IMR-90 (cell line): Measurements from ENCODE around the gene SUGCT. TPM values are rescaled to one million over a fixed set of nuclear protein-coding genes. Genes with fewer than 3 reads are reported as not detected.

ENCODE experiments used
- ATAC-seq: fragments of 200-7000 bp; cut with Tn5 transposase; 2 replicates; pipeline ENCODE4 v1.9.1; 2020; ENCODE audit warnings: low read depth, mild to moderate bottlenecking, moderate library complexity
- BruUV-seq: library from RNA; stranded (reverse); fragments of 400-500 nt; replicated peaks from 2 replicates; lab custom pipeline; 2021; lab: Mats Ljungman, UMichigan
- CTCF ChIA-PET: fragments of 300-600 bp; formaldehyde crosslinking; extraction: SDS; loops from one replicate; lab custom pipeline; 2021; ENCODE audit warnings: antibody characterized with exemption; lab: Yijun Ruan, JAX
- POLR2A ChIA-PET: fragments of 300-600 bp; sonication (Branson Sonifier 250); formaldehyde crosslinking; loops from one replicate; lab custom pipeline; 2022; ENCODE audit warnings: antibody characterized with exemption; ENCODE audit not compliant: unreplicated experiment; lab: Charles Lee
- DNase-seq: peaks from one replicate; pipeline ENCODE4 v3.0.0; 2013
- H2AFZ ChIP-seq: replicated peaks from 2 replicates; pipeline ENCODE3; 2013; ENCODE audit warnings: low read length, mild to moderate bottlenecking; ENCODE audit not compliant: poor library complexity
- H2AK5ac ChIP-seq: 2 replicates; pipeline ENCODE4 v1.6.1; 2013; ENCODE audit warnings: low read depth, low read length, inconsistent platforms
- H2AK9ac ChIP-seq: replicated peaks from 2 replicates; pipeline ENCODE3; 2013; ENCODE audit warnings: mild to moderate bottlenecking, low read depth, low read length, moderate library complexity; ENCODE audit not compliant: poor library complexity
- H2BK120ac ChIP-seq: 2 replicates; pipeline ENCODE4 v1.6.1; 2013; ENCODE audit warnings: low read depth, low read length, inconsistent platforms
- H2BK15ac ChIP-seq: 3 replicates; pipeline ENCODE4 v1.6.1; 2013; ENCODE audit warnings: low read depth, low read length, inconsistent platforms
- H2BK20ac ChIP-seq: 2 replicates; pipeline ENCODE4 v1.6.1; 2013; ENCODE audit warnings: low read depth, mild to moderate bottlenecking, inconsistent platforms, low read length, moderate library complexity
- H2BK5ac ChIP-seq: 2 replicates; pipeline ENCODE4 v1.6.1; 2013; ENCODE audit warnings: mild to moderate bottlenecking, low read depth, low read length, inconsistent platforms; ENCODE audit not compliant: poor library complexity, severe bottlenecking
- H3K14ac ChIP-seq: replicated peaks from 2 replicates; pipeline ENCODE4 v1.6.1; 2013; ENCODE audit warnings: low read depth, low read length, inconsistent platforms
- H3K18ac ChIP-seq: 2 replicates; pipeline ENCODE4 v1.6.1; 2013; ENCODE audit warnings: low read depth, low read length, control low read depth
- H3K23ac ChIP-seq: 2 replicates; pipeline ENCODE4 v1.6.1; 2013; ENCODE audit warnings: low read depth, low read length, inconsistent platforms
- H3K27ac ChIP-seq: 2 replicates; pipeline ENCODE4 v1.5.1; 2013; ENCODE audit warnings: mild to moderate bottlenecking, control low read depth, low read length; ENCODE audit not compliant: insufficient read depth
- H3K27me3 ChIP-seq: 2 replicates; pipeline ENCODE4 v1.6.1; 2013; ENCODE audit warnings: low read length; ENCODE audit not compliant: control insufficient read depth, insufficient read depth
- H3K36me3 ChIP-seq: 2 replicates; pipeline ENCODE4 v1.6.1; 2013; ENCODE audit warnings: low read length, mixed read lengths; ENCODE audit not compliant: control insufficient read depth, insufficient read depth
- H3K4ac ChIP-seq: 2 replicates; pipeline ENCODE4 v1.6.1; 2013; ENCODE audit warnings: low read depth, low read length, inconsistent platforms
- H3K4me1 ChIP-seq: 2 replicates; pipeline ENCODE4 v1.6.1; 2013; ENCODE audit warnings: low read length, mixed read lengths; ENCODE audit not compliant: control insufficient read depth, insufficient read depth
- H3K4me2 ChIP-seq: 2 replicates; pipeline ENCODE4 v1.6.1; 2013; ENCODE audit warnings: low read depth, mild to moderate bottlenecking, control low read depth, low read length, moderate library complexity
- H3K4me3 ChIP-seq: 2 replicates; pipeline ENCODE4 v1.5.1; 2013; ENCODE audit warnings: low read depth, mild to moderate bottlenecking, control low read depth, low read length, moderate library complexity; ENCODE audit not compliant: insufficient read depth
- H3K56ac ChIP-seq: 2 replicates; pipeline ENCODE4 v1.6.1; 2013; ENCODE audit warnings: low read length, inconsistent platforms; ENCODE audit not compliant: insufficient read depth; ENCODE audit errors: extremely low read depth
- H3K79me1 ChIP-seq, 2 experiments: 2 replicates each; pipeline ENCODE4 v1.6.1; 2013; ENCODE audit warnings: low read length in 2 of 2, inconsistent platforms in 1 of 2, low read depth in 1 of 2
- H3K9ac ChIP-seq: 2 replicates; pipeline ENCODE4 v1.6.1; 2013; ENCODE audit warnings: low read depth, low read length, control low read depth
- H3K9me1 ChIP-seq: 2 replicates; pipeline ENCODE4 v1.6.1; 2013; ENCODE audit warnings: low read length, inconsistent platforms; ENCODE audit not compliant: insufficient read depth
- H3K9me3 ChIP-seq: 2 replicates; pipeline ENCODE4 v1.6.1; 2013; ENCODE audit warnings: low read length; ENCODE audit not compliant: control insufficient read depth, insufficient read depth
- H4K20me1 ChIP-seq: 2 replicates; pipeline ENCODE4 v1.6.1; 2013; ENCODE audit warnings: low read length, inconsistent platforms; ENCODE audit not compliant: insufficient read depth
- H4K5ac ChIP-seq: 2 replicates; pipeline ENCODE4 v1.6.1; 2013; ENCODE audit warnings: mild to moderate bottlenecking, low read depth, low read length, control low read depth
- H4K8ac ChIP-seq, 2 experiments: 2 replicates each; pipeline ENCODE4 v1.6.1; 2013; ENCODE audit warnings: low read depth in 2 of 2, low read length in 2 of 2, control low read depth in 1 of 2, inconsistent platforms in 1 of 2
- H4K91ac ChIP-seq: 2 replicates; pipeline ENCODE4 v1.6.1; 2013; ENCODE audit warnings: low read depth, low read length, inconsistent platforms; ENCODE audit not compliant: insufficient read depth
- CEBPB ChIP-seq: IDR thresholded peaks from 2 replicates; pipeline ENCODE4 v1.6.1; 2012; ENCODE audit warnings: low read depth, low read length, improper control_type of control experiment
- CHD1 ChIP-seq: IDR thresholded peaks from 2 replicates; pipeline ENCODE4 v1.6.1; 2012; ENCODE audit warnings: low read depth, low read length, improper control_type of control experiment
- MAZ ChIP-seq: IDR thresholded peaks from 2 replicates; pipeline ENCODE4 v1.6.1; 2012; ENCODE audit warnings: low read depth, mild to moderate bottlenecking, low read length, improper control_type of control experiment, moderate library complexity, borderline replicate concordance
- MXI1 ChIP-seq: IDR thresholded peaks from 2 replicates; pipeline ENCODE4 v1.6.1; 2012; ENCODE audit warnings: low read depth, mild to moderate bottlenecking, low read length, moderate library complexity, borderline replicate concordance
- POLR2A ChIP-seq: IDR thresholded peaks from 2 replicates; pipeline ENCODE4 v1.6.1; 2012; ENCODE audit warnings: mild to moderate bottlenecking, low read depth, low read length
- RAD21 ChIP-seq: IDR thresholded peaks from 2 replicates; pipeline ENCODE4 v1.6.1; 2012; ENCODE audit warnings: low read length, improper control_type of control experiment
- RCOR1 ChIP-seq: IDR thresholded peaks from 2 replicates; pipeline ENCODE4 v1.6.1; 2012; ENCODE audit warnings: mild to moderate bottlenecking, low read length, improper control_type of control experiment; ENCODE audit not compliant: insufficient replicate concordance
- SMC3 ChIP-seq: fragments of 150-350 bp; IDR thresholded peaks from 2 replicates; pipeline ENCODE4 v1.6.1; 2016; ENCODE audit warnings: low read depth, mild to moderate bottlenecking, antibody characterized with exemption, low read length, moderate library complexity
- WGBS, 2 experiments: methylation state at CpG; one replicate each; pipeline versions ENCODE4 v1.1.5 to v1.1.7; 2013; ENCODE audit warnings: missing lambda C conversion rate in 2 of 2; ENCODE audit not compliant: insufficient read length in 1 of 2; ENCODE audit errors: extremely low coverage in 2 of 2; 5-methylcytosine and 5-hydroxymethylcytosine counted together
- dilution Hi-C: fragments of 300-500 bp; cut with HindIII; formaldehyde crosslinking; loops from one replicate; pipeline ENCODE4 v1.14.3; 2018; ENCODE audit warnings: low sequenced_read_pairs; ENCODE audit not compliant: unreplicated experiment
- in situ Hi-C: fragments of 300-500 bp; cut with MboI; formaldehyde crosslinking; loops from 3 replicates; pipeline ENCODE4 v1.14.3; 2019; ENCODE audit warnings: low sequenced_read_pairs, inconsistent platforms, mixed read lengths
- intact Hi-C: fragments of 100-400 bp; cut with micrococcal nuclease; formaldehyde crosslinking; loops from 2 replicates; pipeline ENCODE4 v1.10.0; 2022
- polyA plus RNA-seq, 3 experiments: library from polyadenylated mRNA; depleted of rRNA; stranded (reverse); fragments of >200 nt; gene quantifications; 2 replicates each; pipeline ENCODE4 v1.2.3, GENCODE V29; 2012; ENCODE audit warnings: low replicate concordance in 1 of 3
- total RNA-seq: library from RNA; depleted of rRNA; stranded (reverse); fragments of >200 nt; gene quantifications from 2 replicates; pipeline ENCODE4 v1.2.3, GENCODE V29; 2012
- TF ChIP-seq, protein P1 (sequence below): fragments of 150-350 bp; IDR thresholded peaks from 2 replicates; pipeline ENCODE4 v1.6.1; 2017; ENCODE audit warnings: mild to moderate bottlenecking, antibody characterized with exemption, low read length, low read depth
- TF ChIP-seq, protein P2 (sequence below): fragments of 150-350 bp; IDR thresholded peaks from 2 replicates; pipeline ENCODE4 v1.6.1; 2016; ENCODE audit warnings: low read depth, mild to moderate bottlenecking, low read length, moderate library complexity, borderline replicate concordance

SUGCT gene
- total and polyA plus RNA-seq, 2 of the 4 experiments (the other 2 are of a cell fraction): 5.9 to 8.3 TPM

DNA sequence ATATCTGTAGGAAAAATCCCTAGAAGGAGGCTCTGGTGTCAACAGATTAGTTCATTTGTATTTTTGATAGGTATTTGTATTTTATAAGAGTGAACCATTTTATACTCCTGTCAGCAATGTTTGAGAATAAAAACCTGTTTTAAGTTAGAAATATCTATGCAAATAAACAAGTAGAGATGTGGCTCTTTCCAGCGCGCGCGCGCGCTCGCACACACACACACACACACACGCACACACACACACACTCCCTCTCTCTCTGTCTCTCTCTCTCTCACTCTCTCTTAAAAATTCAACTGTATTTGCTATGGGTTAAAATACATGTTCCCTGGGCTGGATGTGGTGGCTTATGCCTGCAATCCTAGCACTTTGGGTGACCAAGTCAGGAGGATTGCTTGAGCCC lies 113.9 kb downstream of the SUGCT start:
- H3K4me3 ChIP-seq: no peak overlapping the region
- no peaks in the 10 kb centered on the region for H3K27me3 ChIP-seq
- no CpG with 5 or more reads among the region's 8 CpGs for WGBS, 2 experiments
- no peak overlapping the region for H2BK15ac ChIP-seq
- dilution Hi-C loops (no loop called here), in situ Hi-C loops (no loop called here), intact Hi-C loops (no loop called here)
- ChIA-PET CTCF (no interaction called here), POLR2A (no interaction called here)
- H3K27ac ChIP-seq: no peak overlapping the region
- H3K56ac ChIP-seq: no peak overlapping the region
- TF ChIP-seq SMC3 (no peak), CHD1 (no peak), POLR2A (no peak), RAD21 (no peak), MXI1 (no peak), RCOR1 (no peak), MAZ (no peak), CEBPB (no peak)
- TF ChIP-seq, protein P1, sequence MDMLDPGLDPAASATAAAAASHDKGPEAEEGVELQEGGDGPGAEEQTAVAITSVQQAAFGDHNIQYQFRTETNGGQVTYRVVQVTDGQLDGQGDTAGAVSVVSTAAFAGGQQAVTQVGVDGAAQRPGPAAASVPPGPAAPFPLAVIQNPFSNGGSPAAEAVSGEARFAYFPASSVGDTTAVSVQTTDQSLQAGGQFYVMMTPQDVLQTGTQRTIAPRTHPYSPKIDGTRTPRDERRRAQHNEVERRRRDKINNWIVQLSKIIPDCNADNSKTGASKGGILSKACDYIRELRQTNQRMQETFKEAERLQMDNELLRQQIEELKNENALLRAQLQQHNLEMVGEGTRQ: no peak
- TF ChIP-seq, protein P2, sequence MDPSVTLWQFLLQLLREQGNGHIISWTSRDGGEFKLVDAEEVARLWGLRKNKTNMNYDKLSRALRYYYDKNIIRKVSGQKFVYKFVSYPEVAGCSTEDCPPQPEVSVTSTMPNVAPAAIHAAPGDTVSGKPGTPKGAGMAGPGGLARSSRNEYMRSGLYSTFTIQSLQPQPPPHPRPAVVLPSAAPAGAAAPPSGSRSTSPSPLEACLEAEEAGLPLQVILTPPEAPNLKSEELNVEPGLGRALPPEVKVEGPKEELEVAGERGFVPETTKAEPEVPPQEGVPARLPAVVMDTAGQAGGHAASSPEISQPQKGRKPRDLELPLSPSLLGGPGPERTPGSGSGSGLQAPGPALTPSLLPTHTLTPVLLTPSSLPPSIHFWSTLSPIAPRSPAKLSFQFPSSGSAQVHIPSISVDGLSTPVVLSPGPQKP: no peak
- DNase-seq (no peak), ATAC-seq (no peak)
- BruUV-seq: no TSS peak
- H3K23ac ChIP-seq: no peak overlapping the region
- H2BK20ac ChIP-seq: no peak overlapping the region
- H2BK120ac ChIP-seq: no peak overlapping the region
- H3K4me2 ChIP-seq: no peak overlapping the region
- H2BK5ac ChIP-seq: no peak overlapping the region
- no peak overlapping the region for H4K5ac ChIP-seq
- no peaks in the 10 kb centered on the region for H3K4me1 ChIP-seq
- no peak overlapping the region for H4K8ac ChIP-seq
- no peak overlapping the region for H2AK5ac ChIP-seq
- H3K79me1 ChIP-seq: no peaks in the 10 kb centered on the region
- H3K36me3 ChIP-seq: no peaks in the 10 kb centered on the region
- no peak overlapping the region for H3K18ac ChIP-seq
- no peak overlapping the region for H4K91ac ChIP-seq
- H4K20me1 ChIP-seq: no peaks in the 10 kb centered on the region
- no peaks in the 10 kb centered on the region for H3K9me1 ChIP-seq
- no peak overlapping the region for H2AK9ac ChIP-seq
- no peak overlapping the region for H3K4ac ChIP-seq
- no peak overlapping the region for H3K9ac ChIP-seq
- H3K14ac ChIP-seq: no peak overlapping the region
- H3K9me3 ChIP-seq: no peaks in the 10 kb centered on the region
- H2AFZ ChIP-seq: no peak overlapping the region
